Activated T-cell treated with anti-CD3 and anti-CD28 coated beads for 48 hours (primary cell): ENCODE results near the gene IL1RAPL1.
"Not testable (repeated sequence)": the region's sequence is repeated elsewhere in the genome, so short reads cannot be mapped to it uniquely, and the experiment has no call there.

Source experiments
- DNase-seq: peaks from one replicate; pipeline ENCODE4 v3.0.0-alpha.2; 2020; ENCODE audit warnings: low read depth

The IL1RAPL1 gene

GRCh38 chrX:28628120-28628519 is 40.9 kb downstream of the IL1RAPL1 start:
- no peak for DNase-seq

GRCh38 chrX:28638775-28639174 is 51.5 kb downstream of the IL1RAPL1 start:
- no peak for DNase-seq

- DNase-seq: no peak
Observed at GRCh38 chrX:28639451-28639850, 52.2 kb downstream of the IL1RAPL1 start.

- no peak for DNase-seq
Observed at GRCh38 chrX:28649541-28649940, 62.3 kb downstream of the IL1RAPL1 start.

GRCh38 chrX:28651186-28651585 is 63.9 kb downstream of the IL1RAPL1 start:
- no peak for DNase-seq

GRCh38 chrX:28659269-28659668 is 72.0 kb downstream of the IL1RAPL1 start:
- no peak for DNase-seq

GRCh38 chrX:28665778-28666177 is 78.5 kb downstream of the IL1RAPL1 start:
- DNase-seq: no peak

- no peak for DNase-seq
Observed at GRCh38 chrX:28668303-28668702, 81.1 kb downstream of the IL1RAPL1 start.

- no peak for DNase-seq
Observed at GRCh38 chrX:28668957-28669356, 81.7 kb downstream of the IL1RAPL1 start.

GRCh38 chrX:28670074-28670473 is 82.8 kb downstream of the IL1RAPL1 start:
- DNase-seq: no peak

GRCh38 chrX:28675173-28675572 is 87.9 kb downstream of the IL1RAPL1 start:
- DNase-seq: no peak

- DNase-seq: no peak
Observed at GRCh38 chrX:28693101-28693500, 105.9 kb downstream of the IL1RAPL1 start.

- no peak for DNase-seq
Observed at GRCh38 chrX:28697732-28698131, 110.5 kb downstream of the IL1RAPL1 start.

- DNase-seq: no peak
Observed at GRCh38 chrX:28701222-28701621, 114.0 kb downstream of the IL1RAPL1 start.

- DNase-seq: no peak
Observed at GRCh38 chrX:28706964-28707363, 119.7 kb downstream of the IL1RAPL1 start.

- no peak for DNase-seq
Observed at GRCh38 chrX:28709421-28709820, 122.2 kb downstream of the IL1RAPL1 start.

GRCh38 chrX:28717864-28718263 is 130.6 kb downstream of the IL1RAPL1 start:
- no peak for DNase-seq

GRCh38 chrX:28718450-28718849 is 131.2 kb downstream of the IL1RAPL1 start:
- DNase-seq: no peak

GRCh38 chrX:28719620-28720019 is 132.4 kb downstream of the IL1RAPL1 start:
- no peak for DNase-seq

- no peak for DNase-seq
Observed at GRCh38 chrX:28752330-28752729, 165.1 kb downstream of the IL1RAPL1 start.

- DNase-seq: no peak
Observed at GRCh38 chrX:28756175-28756574, 168.9 kb downstream of the IL1RAPL1 start.

- no peak for DNase-seq
Observed at GRCh38 chrX:28756647-28757046, 169.4 kb downstream of the IL1RAPL1 start.

- DNase-seq: no peak
Observed at GRCh38 chrX:28757290-28757689, 170.0 kb downstream of the IL1RAPL1 start.

- not testable (repeated sequence) for DNase-seq
Observed at GRCh38 chrX:28766561-28766960, 179.3 kb downstream of the IL1RAPL1 start.

- DNase-seq: no peak
Observed at GRCh38 chrX:28773807-28774206, 186.6 kb downstream of the IL1RAPL1 start.
